ENCODE measurements around the gene PNMT. TPM values are rescaled to one million over a fixed set of nuclear protein-coding genes. Genes with fewer than 3 reads are reported as not detected.
"Not testable (repeated sequence)": the region's sequence is repeated elsewhere in the genome, so short reads cannot be mapped to it uniquely, and the experiment has no call there.

PNMT gene
- total RNA-seq, 1 experiment from 2014 or later, result not detected

- H3K9me2 ChIP-seq (replicated peaks; ENCODE audit: insufficient read depth, low read length), result no peaks in the 10 kb centered on the region
- H3K4me2 ChIP-seq (ENCODE audit: low read depth, low read length, poor library complexity, severe bottlenecking), result no peak overlapping the region
- H2AFZ ChIP-seq (ENCODE audit: low read length), result no peak overlapping the region
- H4K20me1 ChIP-seq (ENCODE audit: insufficient read depth, low read depth, low read length), result no peaks in the 10 kb centered on the region
- H3K27me3 ChIP-seq (ENCODE audit: low read length), result no peaks in the 10 kb centered on the region
- no peaks in the 10 kb centered on the region for H3K4me1 ChIP-seq (ENCODE audit: low read length)
- no peaks in the 10 kb centered on the region for H3K36me3 ChIP-seq (ENCODE audit: insufficient read depth, low read length)
- no peak overlapping the region for H3K27ac ChIP-seq (ENCODE audit: low read length)
- H3K79me2 ChIP-seq (ENCODE audit: low read length), result no peaks in the 10 kb centered on the region
- H3K4me3 ChIP-seq (ENCODE audit: low read length), result no peak overlapping the region
- DNase-seq, result no peak
- no peaks in the 10 kb centered on the region for H3K9me3 ChIP-seq (ENCODE audit: low read length)
- no peak overlapping the region for H3K9ac ChIP-seq (ENCODE audit: low read length)
These were observed 29.7 kb downstream of the PNMT start for GRCh38 chr17:39697961-39698360.

GRCh38 chr17:39699157-39699817 is 31.0 kb downstream of the PNMT start:
- H3K9me3 ChIP-seq (ENCODE audit: low read length); H3K79me2 ChIP-seq (ENCODE audit: low read length); H4K20me1 ChIP-seq (ENCODE audit: insufficient read depth, low read depth, low read length); H3K9me2 ChIP-seq (replicated peaks; ENCODE audit: insufficient read depth, low read length); DNase-seq; H3K9ac ChIP-seq (ENCODE audit: low read length); H3K4me2 ChIP-seq (ENCODE audit: low read depth, low read length, poor library complexity, severe bottlenecking); H3K27me3 ChIP-seq (ENCODE audit: low read length); H3K4me1 ChIP-seq (ENCODE audit: low read length); H3K36me3 ChIP-seq (ENCODE audit: insufficient read depth, low read length); H2AFZ ChIP-seq (ENCODE audit: low read length); H3K4me3 ChIP-seq (ENCODE audit: low read length); H3K27ac ChIP-seq (ENCODE audit: low read length): not testable (repeated sequence)

- no peaks in the 10 kb centered on the region for H4K20me1 ChIP-seq (ENCODE audit: insufficient read depth, low read depth, low read length)
- H3K27me3 ChIP-seq (ENCODE audit: low read length), result no peaks in the 10 kb centered on the region
- H3K4me3 ChIP-seq (ENCODE audit: low read length), result no peak within 1 kb of the TSS
- H3K36me3 ChIP-seq (ENCODE audit: insufficient read depth, low read length), result no peaks in the 10 kb centered on the region
- H2AFZ ChIP-seq (ENCODE audit: low read length), result no peak within 1 kb of the TSS
- H3K4me1 ChIP-seq (ENCODE audit: low read length), result no peaks in the 10 kb centered on the region
- H3K4me2 ChIP-seq (ENCODE audit: low read depth, low read length, poor library complexity, severe bottlenecking), result no peak within 1 kb of the TSS
- H3K9me2 ChIP-seq (replicated peaks; ENCODE audit: insufficient read depth, low read length), result no peaks in the 10 kb centered on the region
- no peaks in the 10 kb centered on the region for H3K9me3 ChIP-seq (ENCODE audit: low read length)
- no peak within 1 kb of the TSS for H3K9ac ChIP-seq (ENCODE audit: low read length)
- no peak for DNase-seq
- H3K79me2 ChIP-seq (ENCODE audit: low read length), result no peaks in the 10 kb centered on the region
- no peak within 1 kb of the TSS for H3K27ac ChIP-seq (ENCODE audit: low read length)
These were observed 31.5 kb downstream of the PNMT start, which contains the start of gene ERBB2 for GRCh38 chr17:39699818-39700147. TSS of gene ERBB2 (plus strand) at chr17:39700064. CDS start at chr17:39700239, 175 bp downstream.

- H3K27me3 ChIP-seq (ENCODE audit: low read length), result no peaks in the 10 kb centered on the region
- no peak overlapping the region for H3K27ac ChIP-seq (ENCODE audit: low read length)
- DNase-seq, result no peak
- H3K36me3 ChIP-seq (ENCODE audit: insufficient read depth, low read length), result no peaks in the 10 kb centered on the region
- no peak overlapping the region for H2AFZ ChIP-seq (ENCODE audit: low read length)
- no peaks in the 10 kb centered on the region for H3K9me3 ChIP-seq (ENCODE audit: low read length)
- H3K4me3 ChIP-seq (ENCODE audit: low read length), result no peak overlapping the region
- H3K79me2 ChIP-seq (ENCODE audit: low read length), result no peaks in the 10 kb centered on the region
- H3K4me1 ChIP-seq (ENCODE audit: low read length), result no peaks in the 10 kb centered on the region
- no peak overlapping the region for H3K9ac ChIP-seq (ENCODE audit: low read length)
- no peaks in the 10 kb centered on the region for H3K9me2 ChIP-seq (replicated peaks; ENCODE audit: insufficient read depth, low read length)
- no peak overlapping the region for H3K4me2 ChIP-seq (ENCODE audit: low read depth, low read length, poor library complexity, severe bottlenecking)
- H4K20me1 ChIP-seq (ENCODE audit: insufficient read depth, low read depth, low read length), result no peaks in the 10 kb centered on the region
These were observed 32.1 kb downstream of the PNMT start for GRCh38 chr17:39700148-39700987.

GRCh38 chr17:39701012-39701783 is 32.9 kb downstream of the PNMT start:
- Histone ChIP-seq H3K27me3 (ENCODE audit: low read length) (no peaks in the 10 kb centered on the region), H3K79me2 (ENCODE audit: low read length) (no peaks in the 10 kb centered on the region), H3K4me2 (ENCODE audit: low read depth, low read length, poor library complexity, severe bottlenecking) (no peak overlapping the region), H3K9me2 (replicated peaks; ENCODE audit: insufficient read depth, low read length) (no peaks in the 10 kb centered on the region), H3K36me3 (ENCODE audit: insufficient read depth, low read length) (no peaks in the 10 kb centered on the region), H4K20me1 (ENCODE audit: insufficient read depth, low read depth, low read length) (no peaks in the 10 kb centered on the region), H3K9me3 (ENCODE audit: low read length) (no peaks in the 10 kb centered on the region), H3K4me3 (ENCODE audit: low read length) (no peak overlapping the region), H3K4me1 (ENCODE audit: low read length) (no peaks in the 10 kb centered on the region), H3K27ac (ENCODE audit: low read length) (no peak overlapping the region), H3K9ac (ENCODE audit: low read length) (no peak overlapping the region), H2AFZ (ENCODE audit: low read length) (no peak overlapping the region)
- no peak for DNase-seq

- Histone ChIP-seq H3K36me3 (ENCODE audit: insufficient read depth, low read length) (no peaks in the 10 kb centered on the region), H3K4me2 (ENCODE audit: low read depth, low read length, poor library complexity, severe bottlenecking) (no peak overlapping the region), H2AFZ (ENCODE audit: low read length) (no peak overlapping the region), H3K9me3 (ENCODE audit: low read length) (no peaks in the 10 kb centered on the region), H3K27me3 (ENCODE audit: low read length) (no peaks in the 10 kb centered on the region), H3K4me1 (ENCODE audit: low read length) (no peaks in the 10 kb centered on the region), H3K9ac (ENCODE audit: low read length) (no peak overlapping the region), H3K4me3 (ENCODE audit: low read length) (no peak overlapping the region), H3K79me2 (ENCODE audit: low read length) (no peaks in the 10 kb centered on the region), H4K20me1 (ENCODE audit: insufficient read depth, low read depth, low read length) (no peaks in the 10 kb centered on the region), H3K9me2 (replicated peaks; ENCODE audit: insufficient read depth, low read length) (no peaks in the 10 kb centered on the region), H3K27ac (ENCODE audit: low read length) (no peak overlapping the region)
- DNase-seq, result no peak
These were observed 33.6 kb downstream of the PNMT start for GRCh38 chr17:39701784-39702422.

- Histone ChIP-seq H3K79me2 (ENCODE audit: low read length) (no peaks in the 10 kb centered on the region), H3K4me2 (ENCODE audit: low read depth, low read length, poor library complexity, severe bottlenecking) (no peak overlapping the region), H3K27ac (ENCODE audit: low read length) (no peak overlapping the region), H3K27me3 (ENCODE audit: low read length) (no peaks in the 10 kb centered on the region), H3K9ac (ENCODE audit: low read length) (no peak overlapping the region), H2AFZ (ENCODE audit: low read length) (no peak overlapping the region), H3K4me1 (ENCODE audit: low read length) (no peaks in the 10 kb centered on the region), H3K9me2 (replicated peaks; ENCODE audit: insufficient read depth, low read length) (no peaks in the 10 kb centered on the region), H3K9me3 (ENCODE audit: low read length) (no peaks in the 10 kb centered on the region), H3K36me3 (ENCODE audit: insufficient read depth, low read length) (no peaks in the 10 kb centered on the region), H4K20me1 (ENCODE audit: insufficient read depth, low read depth, low read length) (no peaks in the 10 kb centered on the region), H3K4me3 (ENCODE audit: low read length) (no peak overlapping the region)
- DNase-seq, result no peak
These were observed 34.9 kb downstream of the PNMT start for GRCh38 chr17:39702901-39703893.

Measured in Karpas-422 (cell line).